Measurements from ENCODE around the gene NADK2.

GRCh38 chr5:36174119-36174518, 67.6 kb downstream of the NADK2 start:
- TF ChIP-seq CTCF (IDR thresholded peaks at IDR 0.05) (no peak), POLR2AphosphoS5 (IDR thresholded peaks at IDR 0.05) (no peak), POLR2A (IDR thresholded peaks at IDR 0.05) (no peak)
